Transverse colon (tissue), 4 donors: Measurements from ENCODE around the gene RAB20.

Experiments
- EP300 ChIP-seq: sonication (generic); formaldehyde crosslinking; IDR thresholded peaks from one replicate; pipeline ENCODE4 v1.6.1; 2017; ENCODE audit warnings: antibody characterized with exemption, low read depth
- POLR2A ChIP-seq: fragments of 450-650 bp; IDR thresholded peaks from one replicate; pipeline ENCODE4 v1.6.1; 2016; ENCODE audit warnings: antibody characterized with exemption, mild to moderate bottlenecking, moderate library complexity
- POLR2AphosphoS5 ChIP-seq, 3 donors: sonication (generic); formaldehyde crosslinking; IDR thresholded peaks; one replicate each; pipeline ENCODE4 v1.6.1; 2016; ENCODE audit warnings: antibody characterized with exemption in 3 of 3
- TF ChIP-seq, protein P1 (sequence below), 5 experiments: fragments of 200-600 bp in 3 of 5; fragments of 450-650 bp in 2 of 5; sonication (generic) in 3 of 5; IDR thresholded peaks; 1 replicate in 2 of 5; 2 replicates in 3 of 5; pipeline ENCODE4 v1.5.1; 2016 to 2017; ENCODE audit warnings: antibody characterized with exemption in 5 of 5, inconsistent platforms in 3 of 5, mild to moderate bottlenecking in 2 of 5, moderate library complexity in 1 of 5

DNA sequence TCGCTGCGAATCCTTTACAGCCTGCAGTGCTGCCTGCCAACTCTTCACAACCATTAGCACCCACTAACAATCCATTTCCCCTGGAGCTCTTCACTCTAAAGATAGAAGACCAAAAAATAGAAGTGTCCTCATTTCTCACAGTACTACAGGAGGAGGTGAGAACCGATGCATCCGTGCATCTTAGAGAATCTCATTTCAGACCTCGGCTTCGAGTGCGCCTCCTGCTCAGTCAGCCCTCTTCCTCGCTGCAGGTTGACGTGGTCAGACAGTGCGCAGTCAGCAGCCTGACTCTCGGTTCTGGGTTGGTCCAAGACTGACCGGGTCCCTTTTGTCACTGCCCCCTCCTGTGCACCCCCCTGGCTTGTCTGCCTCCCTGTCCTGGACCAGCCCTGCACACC lies 85.3 kb downstream of the RAB20 start:
- TF ChIP-seq EP300 (no peak), POLR2AphosphoS5 (IDR thresholded peaks at IDR 0.05) (no peak), POLR2A (no peak)
- TF ChIP-seq, protein P1, sequence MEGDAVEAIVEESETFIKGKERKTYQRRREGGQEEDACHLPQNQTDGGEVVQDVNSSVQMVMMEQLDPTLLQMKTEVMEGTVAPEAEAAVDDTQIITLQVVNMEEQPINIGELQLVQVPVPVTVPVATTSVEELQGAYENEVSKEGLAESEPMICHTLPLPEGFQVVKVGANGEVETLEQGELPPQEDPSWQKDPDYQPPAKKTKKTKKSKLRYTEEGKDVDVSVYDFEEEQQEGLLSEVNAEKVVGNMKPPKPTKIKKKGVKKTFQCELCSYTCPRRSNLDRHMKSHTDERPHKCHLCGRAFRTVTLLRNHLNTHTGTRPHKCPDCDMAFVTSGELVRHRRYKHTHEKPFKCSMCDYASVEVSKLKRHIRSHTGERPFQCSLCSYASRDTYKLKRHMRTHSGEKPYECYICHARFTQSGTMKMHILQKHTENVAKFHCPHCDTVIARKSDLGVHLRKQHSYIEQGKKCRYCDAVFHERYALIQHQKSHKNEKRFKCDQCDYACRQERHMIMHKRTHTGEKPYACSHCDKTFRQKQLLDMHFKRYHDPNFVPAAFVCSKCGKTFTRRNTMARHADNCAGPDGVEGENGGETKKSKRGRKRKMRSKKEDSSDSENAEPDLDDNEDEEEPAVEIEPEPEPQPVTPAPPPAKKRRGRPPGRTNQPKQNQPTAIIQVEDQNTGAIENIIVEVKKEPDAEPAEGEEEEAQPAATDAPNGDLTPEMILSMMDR (IDR thresholded peaks at IDR 0.05), result no peak
